Stomach (tissue), 4 donors: ENCODE results near the gene AKR1C2.

ENCODE experiments used
- EP300 ChIP-seq: sonication (generic); formaldehyde crosslinking; IDR thresholded peaks from one replicate; pipeline ENCODE4 v1.6.1; 2017; ENCODE audit warnings: antibody characterized with exemption
- POLR2A ChIP-seq, 4 donors: fragments of 450-650 bp; IDR thresholded peaks; one replicate each; pipeline ENCODE4 v1.6.1; 2016; ENCODE audit warnings: antibody characterized with exemption in 4 of 4, control low read depth in 2 of 4, mild to moderate bottlenecking in 1 of 4, moderate library complexity in 1 of 4
- POLR2AphosphoS5 ChIP-seq, 3 donors: sonication (generic); formaldehyde crosslinking; IDR thresholded peaks; one replicate each; pipeline ENCODE4 v1.6.1; 2016; ENCODE audit warnings: antibody characterized with exemption in 3 of 3
- TF ChIP-seq, protein P1 (sequence below), 7 experiments: fragments of 450-650 bp in 4 of 7; fragments of 200-600 bp in 3 of 7; sonication (generic) in 3 of 7; IDR thresholded peaks; one replicate each; pipeline ENCODE4 v1.5.1; 2016 to 2019; ENCODE audit warnings: antibody characterized with exemption in 7 of 7, control low read depth in 2 of 7, mild to moderate bottlenecking in 1 of 7

GRCh38 chr10:4978870-4979269, 24.8 kb downstream of the AKR1C2 start:
- TF ChIP-seq EP300 (no peak), POLR2AphosphoS5 (IDR thresholded peaks at IDR 0.05) (no peak), POLR2A (IDR thresholded peaks at IDR 0.05) (no peak)
- TF ChIP-seq, protein P1, sequence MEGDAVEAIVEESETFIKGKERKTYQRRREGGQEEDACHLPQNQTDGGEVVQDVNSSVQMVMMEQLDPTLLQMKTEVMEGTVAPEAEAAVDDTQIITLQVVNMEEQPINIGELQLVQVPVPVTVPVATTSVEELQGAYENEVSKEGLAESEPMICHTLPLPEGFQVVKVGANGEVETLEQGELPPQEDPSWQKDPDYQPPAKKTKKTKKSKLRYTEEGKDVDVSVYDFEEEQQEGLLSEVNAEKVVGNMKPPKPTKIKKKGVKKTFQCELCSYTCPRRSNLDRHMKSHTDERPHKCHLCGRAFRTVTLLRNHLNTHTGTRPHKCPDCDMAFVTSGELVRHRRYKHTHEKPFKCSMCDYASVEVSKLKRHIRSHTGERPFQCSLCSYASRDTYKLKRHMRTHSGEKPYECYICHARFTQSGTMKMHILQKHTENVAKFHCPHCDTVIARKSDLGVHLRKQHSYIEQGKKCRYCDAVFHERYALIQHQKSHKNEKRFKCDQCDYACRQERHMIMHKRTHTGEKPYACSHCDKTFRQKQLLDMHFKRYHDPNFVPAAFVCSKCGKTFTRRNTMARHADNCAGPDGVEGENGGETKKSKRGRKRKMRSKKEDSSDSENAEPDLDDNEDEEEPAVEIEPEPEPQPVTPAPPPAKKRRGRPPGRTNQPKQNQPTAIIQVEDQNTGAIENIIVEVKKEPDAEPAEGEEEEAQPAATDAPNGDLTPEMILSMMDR (IDR thresholded peaks at IDR 0.05) = no peak
